CD4-positive, alpha-beta T cell treated with Interferon gamma for 1 hour (primary cell): ENCODE data around the gene LDLRAD3.
"Not testable (repeated sequence)": the region's sequence is repeated elsewhere in the genome, so short reads cannot be mapped to it uniquely, and the experiment has no call there.

Source experiments
- DNase-seq: peaks from one replicate; pipeline ENCODE4 v3.0.0-alpha.2; 2020

LDLRAD3 gene

DNA sequence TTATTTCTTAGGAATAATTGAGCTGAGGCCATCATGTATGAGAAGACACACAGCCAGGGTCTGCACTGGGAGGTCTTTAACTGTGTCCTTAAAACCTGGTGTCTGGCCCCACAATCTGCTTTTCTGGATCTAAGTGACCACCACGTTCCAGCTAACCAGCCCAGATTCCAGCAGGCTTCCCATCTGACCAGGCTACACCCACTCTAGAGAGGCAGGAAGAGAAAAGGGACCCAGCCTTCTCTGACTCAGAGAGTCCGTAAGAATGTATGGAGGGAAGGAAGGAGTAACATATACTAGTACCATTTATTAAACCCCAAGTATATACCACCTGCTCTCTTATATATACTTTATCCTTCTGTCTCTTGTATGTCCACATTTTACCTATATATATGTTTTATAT lies 80.1 kb downstream of the LDLRAD3 start:
- no peak for DNase-seq

GRCh38 chr11:36024716-36025115 lies 80.9 kb downstream of the LDLRAD3 start:
- no peak for DNase-seq

- no peak for DNase-seq
These were observed 82.6 kb downstream of the LDLRAD3 start for GRCh38 chr11:36026315-36026968.

DNA sequence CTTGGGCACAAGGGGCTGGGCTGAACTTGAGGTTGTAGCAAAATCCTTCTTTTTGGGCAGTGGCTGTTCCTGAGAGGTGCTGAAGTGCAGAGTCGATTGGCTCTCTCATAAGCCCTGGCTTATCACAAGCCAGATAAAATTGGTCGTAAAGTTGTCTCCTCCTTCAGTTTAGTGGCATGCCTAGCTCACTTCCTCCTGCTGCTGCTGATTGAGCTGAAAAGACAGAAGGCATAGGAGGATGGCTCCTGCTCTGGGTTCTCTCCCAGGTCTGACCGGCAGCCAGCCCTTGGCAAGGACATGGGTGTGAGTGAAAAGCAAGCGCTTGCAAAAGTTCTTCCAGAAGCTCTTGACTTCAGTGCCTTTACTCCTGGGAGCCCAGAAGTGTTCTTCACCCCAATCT lies 83.9 kb downstream of the LDLRAD3 start:
- DNase-seq, result no peak

DNA sequence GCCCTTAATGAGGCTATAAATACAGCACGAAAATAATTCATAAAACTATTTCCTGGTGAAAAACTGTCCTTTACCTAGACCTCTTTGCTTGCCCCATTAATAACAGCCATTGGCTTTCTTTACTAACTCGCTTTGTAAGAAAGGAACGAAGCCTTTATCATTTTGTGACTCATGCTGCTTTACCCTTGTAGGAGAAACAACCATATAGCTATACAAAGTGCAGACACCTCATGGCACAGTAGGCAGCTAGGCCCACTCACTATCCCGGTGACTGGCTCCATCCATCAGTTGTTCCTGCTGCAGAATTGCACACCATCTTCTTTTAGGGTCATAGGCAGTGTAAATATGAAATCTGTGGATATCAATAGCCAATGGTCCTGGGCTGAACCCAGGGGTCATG lies 85.8 kb downstream of the LDLRAD3 start:
- DNase-seq, result no peak

- no peak for DNase-seq
These were observed 86.9 kb downstream of the LDLRAD3 start for GRCh38 chr11:36030731-36031281.

- no peak for DNase-seq
These were observed 89.4 kb downstream of the LDLRAD3 start for GRCh38 chr11:36033082-36033751.

DNA sequence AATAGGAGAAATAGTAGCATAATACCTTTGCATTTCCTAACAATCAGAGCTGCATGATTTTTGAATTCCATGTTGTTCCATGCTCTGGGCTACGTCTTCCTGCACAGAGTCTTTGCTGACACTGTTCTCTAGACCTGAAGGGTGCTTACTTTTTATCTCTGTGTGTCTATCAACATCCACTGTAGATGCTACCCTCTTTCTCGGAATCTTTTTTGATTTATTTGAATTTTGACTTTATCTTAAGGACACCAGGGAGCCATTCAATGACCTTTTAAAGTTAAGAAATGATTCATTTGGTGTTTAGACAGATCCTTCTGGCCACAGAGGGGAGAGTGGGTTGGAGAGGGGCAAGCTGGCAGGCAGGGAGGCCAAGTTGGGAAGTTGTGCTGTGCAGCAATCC lies 90.1 kb downstream of the LDLRAD3 start:
- no peak for DNase-seq

DNA sequence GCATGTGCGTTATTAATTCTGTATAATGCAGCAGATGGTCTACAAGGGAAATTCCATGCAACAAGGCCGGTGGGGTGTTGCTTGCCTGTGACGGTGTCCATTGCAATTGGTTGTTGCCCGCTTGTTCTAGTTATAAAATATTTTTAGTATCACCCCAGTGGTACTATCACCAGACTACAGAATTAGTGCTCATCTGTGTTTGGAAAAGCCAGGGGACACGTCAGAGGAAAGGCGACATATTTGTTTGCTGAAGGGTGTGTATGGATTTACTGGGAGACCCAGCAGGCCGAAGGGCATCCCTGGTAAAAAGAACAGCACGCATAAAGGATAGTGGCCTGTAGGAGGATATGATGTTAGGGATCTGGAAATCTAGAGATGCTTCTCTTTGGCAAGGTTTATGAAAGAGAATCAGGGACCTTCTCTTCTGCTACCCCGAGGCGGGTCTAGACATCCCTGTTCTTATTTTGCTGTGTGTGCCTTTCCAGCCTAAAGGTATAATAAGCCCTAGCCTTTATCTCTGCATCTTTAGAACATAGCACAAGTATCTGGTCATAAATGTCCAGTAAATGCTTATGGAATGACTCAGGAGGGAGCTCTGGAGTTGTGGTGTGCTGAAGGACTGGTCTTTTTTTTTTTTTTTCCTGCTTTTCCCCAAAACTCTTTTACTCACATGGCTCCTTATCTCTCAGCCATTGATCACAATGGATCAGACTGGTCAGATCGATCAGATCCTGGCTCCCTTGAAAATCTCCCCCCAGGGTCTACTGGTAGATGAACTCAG lies 90.9 kb downstream of the LDLRAD3 start:
- no peak for DNase-seq

GRCh38 chr11:36035454-36035853 lies 91.6 kb downstream of the LDLRAD3 start:
- DNase-seq, result no peak

- no peak for DNase-seq
These were observed 92.1 kb downstream of the LDLRAD3 start for GRCh38 chr11:36035999-36036398.

- no peak for DNase-seq
These were observed 93.2 kb downstream of the LDLRAD3 start for GRCh38 chr11:36037031-36037430.

GRCh38 chr11:36038541-36038940 lies 94.7 kb downstream of the LDLRAD3 start:
- no peak for DNase-seq

DNA sequence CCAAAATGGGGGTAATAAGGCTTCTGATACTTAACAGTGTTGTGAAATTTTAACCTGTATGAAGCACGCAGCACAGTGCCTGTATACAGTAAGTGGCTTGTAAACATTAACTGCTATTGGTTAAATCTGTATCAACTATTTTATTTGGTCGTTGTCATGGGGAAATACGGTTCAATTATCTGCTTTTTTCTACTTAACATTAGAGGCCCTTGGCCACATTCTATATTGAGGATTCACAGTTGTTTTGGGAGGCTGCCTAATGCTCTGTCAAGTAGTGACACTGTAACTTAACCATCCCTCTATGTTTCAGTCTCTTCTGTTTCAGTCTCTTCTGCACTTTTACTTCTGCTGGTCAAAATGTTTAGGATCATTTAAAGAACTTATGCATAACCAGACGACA lies 95.6 kb downstream of the LDLRAD3 start:
- no peak for DNase-seq

GRCh38 chr11:36041988-36042611 lies 98.2 kb downstream of the LDLRAD3 start:
- no peak for DNase-seq

- no peak for DNase-seq
These were observed 100.8 kb downstream of the LDLRAD3 start for GRCh38 chr11:36044636-36045035.

DNA sequence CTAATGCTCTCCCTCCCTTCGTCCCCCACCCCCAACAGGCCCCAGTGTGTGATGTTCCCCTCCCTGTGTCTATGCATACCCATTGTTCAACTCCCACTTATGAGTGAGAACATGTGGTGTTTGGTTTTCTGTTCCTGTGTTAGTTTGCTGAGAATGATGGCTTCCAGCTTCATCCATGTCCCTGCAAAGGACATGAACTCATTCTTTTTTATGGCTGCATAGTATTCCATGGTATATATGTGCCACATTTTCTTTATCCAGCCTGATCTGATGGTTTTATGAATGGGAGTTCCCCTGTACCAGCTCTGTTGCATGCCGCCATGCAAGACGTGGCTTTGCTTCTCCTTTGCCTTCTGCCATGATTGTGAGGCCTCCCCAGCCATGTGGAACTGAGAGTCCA lies 102.1 kb downstream of the LDLRAD3 start:
- not testable (repeated sequence) for DNase-seq

DNA sequence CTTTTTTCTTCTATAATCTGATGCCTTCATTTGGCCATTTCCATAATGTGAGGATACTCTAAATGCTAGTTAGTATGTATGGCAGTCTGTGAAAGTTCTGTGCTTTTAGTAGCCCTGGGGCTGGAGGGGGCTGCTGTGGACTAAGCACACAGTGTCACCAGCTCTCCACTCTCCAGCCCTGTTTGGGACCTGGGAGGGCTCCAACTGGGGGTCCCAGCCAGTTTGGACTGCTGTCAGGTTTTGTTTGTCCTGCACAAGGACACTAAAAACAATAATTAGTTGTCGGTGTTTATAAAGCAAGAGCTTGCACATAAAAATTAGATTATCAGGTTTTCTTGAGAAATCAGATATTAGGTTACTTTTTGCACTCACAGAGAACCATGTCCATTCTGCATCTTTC lies 103.1 kb downstream of the LDLRAD3 start:
- DNase-seq, result no peak

- DNase-seq, result no peak
These were observed 103.5 kb downstream of the LDLRAD3 start for GRCh38 chr11:36047344-36047743.

DNA sequence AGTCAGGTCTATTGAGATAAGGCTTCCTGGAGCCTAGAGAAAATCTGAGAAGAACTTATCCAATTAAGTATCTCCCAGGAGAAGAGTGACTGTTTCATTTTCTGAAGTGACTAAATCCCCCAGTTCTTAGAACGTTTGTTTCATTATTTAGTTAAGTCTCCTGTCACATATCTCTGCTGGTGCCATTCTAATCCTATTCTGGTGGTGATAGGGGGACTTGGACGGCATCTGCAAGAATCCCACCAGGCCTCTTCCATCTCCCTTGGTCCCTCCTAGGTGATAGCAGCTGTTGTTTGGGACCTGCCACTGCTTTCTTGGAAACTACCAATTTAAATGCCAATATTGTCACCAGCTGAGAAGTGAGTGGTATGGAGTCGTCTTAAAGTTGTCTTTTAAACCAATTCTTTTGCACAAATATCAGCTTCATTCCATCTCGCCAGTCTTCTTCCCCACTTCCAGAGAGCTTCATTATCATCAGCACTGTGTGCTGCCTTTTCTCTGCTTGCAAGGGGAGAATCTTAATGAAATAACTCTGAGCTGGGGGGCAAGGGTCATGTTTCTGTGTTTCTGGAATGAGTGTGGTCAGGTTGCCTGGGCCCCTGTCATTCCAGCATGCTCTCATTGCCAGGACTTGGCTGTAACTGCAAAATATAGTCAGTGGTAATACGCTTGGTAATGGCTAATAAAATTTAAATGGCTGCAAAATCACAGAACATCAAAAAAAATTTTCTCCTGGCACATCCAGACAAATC lies 104.8 kb downstream of the LDLRAD3 start:
- DNase-seq, result no peak

- DNase-seq, result no peak
These were observed 107.6 kb downstream of the LDLRAD3 start for GRCh38 chr11:36051235-36052144.
